HCT116 (cell line): ENCODE results near the gene DHRS7C.

Experiments
- CBX3 ChIP-seq: IDR thresholded peaks from 2 replicates; pipeline ENCODE4 v1.6.1; 2012; ENCODE audit warnings: low read depth
- CTCF ChIP-seq, 3 experiments: fragments of 200-600 bp in 1 of 3; sonication (generic) in 1 of 3; IDR thresholded peaks in 2 of 3; conservative IDR thresholded peaks in 1 of 3; 2 replicates each; pipeline ENCODE4 v1.5.1; 2012 to 2017; ENCODE audit warnings: low read depth in 2 of 3, low read length in 2 of 3, antibody characterized with exemption in 1 of 3, borderline replicate concordance in 1 of 3, control low read depth in 1 of 3, mild to moderate bottlenecking in 1 of 3, mixed read lengths in 1 of 3, mixed run types in 1 of 3, moderate library complexity in 1 of 3; ENCODE audit not compliant: insufficient read depth in 1 of 3
- MAX ChIP-seq: IDR thresholded peaks from 2 replicates; pipeline ENCODE4 v1.6.1; 2012
- POLR2A ChIP-seq: IDR thresholded peaks from 2 replicates; pipeline ENCODE4 v1.7.0; 2011; ENCODE audit warnings: borderline replicate concordance; ENCODE audit not compliant: insufficient read depth, insufficient read length; ENCODE audit errors: extremely low read depth
- POLR2AphosphoS5 ChIP-seq: IDR thresholded peaks from 2 replicates; pipeline ENCODE4 v1.6.1; 2011; ENCODE audit warnings: mild to moderate bottlenecking, low read depth, low read length, moderate library complexity
- RAD21 ChIP-seq: IDR thresholded peaks from 2 replicates; pipeline ENCODE4 v1.6.1; 2012; ENCODE audit warnings: low read depth, mild to moderate bottlenecking
- SIN3A ChIP-seq: IDR thresholded peaks from 2 replicates; pipeline ENCODE4 v1.6.1; 2012; ENCODE audit warnings: low read depth
- TCF7L2 ChIP-seq: IDR thresholded peaks from 2 replicates; pipeline ENCODE4 v1.7.0; 2011; ENCODE audit warnings: borderline replicate concordance, inconsistent platforms; ENCODE audit not compliant: insufficient read depth, insufficient read length; ENCODE audit errors: extremely low read depth

DNA sequence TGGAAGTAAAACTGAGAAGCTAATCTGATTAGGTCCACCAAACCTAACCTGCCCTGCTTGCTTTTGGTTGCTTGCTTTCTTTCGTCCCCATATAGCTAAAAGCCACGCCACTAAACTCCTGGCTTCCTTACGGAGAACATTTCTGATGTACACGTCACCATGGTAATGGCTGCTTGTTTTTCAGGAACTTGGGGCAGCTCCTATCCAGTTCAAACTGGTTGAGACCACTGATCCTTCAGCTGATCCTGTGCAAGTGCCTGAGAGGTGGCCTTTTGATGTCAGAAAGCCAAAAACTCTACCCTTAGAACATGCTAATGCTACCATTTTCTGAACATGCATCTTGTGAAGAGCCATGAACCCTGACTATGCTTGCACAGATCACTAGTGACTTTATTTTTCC lies 14.4 kb upstream of the DHRS7C start:
- TF ChIP-seq POLR2A, result no peak
- TF ChIP-seq MAX, result no peak
- TF ChIP-seq SIN3A, result no peak
- TF ChIP-seq RAD21, result no peak
- TF ChIP-seq CTCF (IDR thresholded peaks at IDR 0.05 in 2 of 3, conservative IDR thresholded peaks at IDR 0.05 in 1 of 3; ENCODE audit: borderline replicate concordance in 1 of 3, insufficient read depth in 1 of 3, low read depth in 2 of 3, low read length in 2 of 3), result no peak
- no peak for TF ChIP-seq TCF7L2
- no peak for TF ChIP-seq CBX3
- TF ChIP-seq POLR2AphosphoS5, result no peak
